Measurements from ENCODE around the gene PPFIA1. TPM values are rescaled to one million over a fixed set of nuclear protein-coding genes. Genes with fewer than 3 reads are reported as not detected.
A peak's percentile ranks its signal among the peaks of the same experiment; 100 is the strongest.

Gene PPFIA1
- total RNA-seq, 1 experiment from 2014 or later = 14.8 TPM

- DNase-seq (ENCODE audit: low spot score) = no peak
These were observed 144.0 kb downstream of the PPFIA1 start for GRCh38 chr11:70414341-70415100.

- DNase-seq (ENCODE audit: low spot score) = no peak
These were observed 144.7 kb downstream of the PPFIA1 start for GRCh38 chr11:70415191-70415590.

GRCh38 chr11:70415642-70416395 is 145.3 kb downstream of the PPFIA1 start:
- no peak for DNase-seq (ENCODE audit: low spot score)

GRCh38 chr11:70416881-70417280 is 146.4 kb downstream of the PPFIA1 start:
- DNase-seq (ENCODE audit: low spot score) = no peak

- DNase-seq (ENCODE audit: low spot score) = no peak
These were observed 147.6 kb downstream of the PPFIA1 start for GRCh38 chr11:70418130-70418529.

- DNase-seq (ENCODE audit: low spot score) = no peak
These were observed 149.0 kb downstream of the PPFIA1 start for GRCh38 chr11:70419307-70420007.

- DNase-seq (ENCODE audit: low spot score) = peak; percentile 47
These were observed 149.5 kb downstream of the PPFIA1 start for GRCh38 chr11:70420008-70420464.

GRCh38 chr11:70420496-70420895 is 150.0 kb downstream of the PPFIA1 start:
- DNase-seq (ENCODE audit: low spot score) = no peak

- no peak for DNase-seq (ENCODE audit: low spot score)
These were observed 150.6 kb downstream of the PPFIA1 start for GRCh38 chr11:70421123-70421522.

- no peak for DNase-seq (ENCODE audit: low spot score)
These were observed 152.4 kb downstream of the PPFIA1 start for GRCh38 chr11:70422692-70423522.

- peak; percentile 94 for DNase-seq (ENCODE audit: low spot score)
These were observed 153.3 kb downstream of the PPFIA1 start for GRCh38 chr11:70423523-70424505.

GRCh38 chr11:70424765-70425344 is 154.4 kb downstream of the PPFIA1 start:
- no peak for DNase-seq (ENCODE audit: low spot score)

- no peak for DNase-seq (ENCODE audit: low spot score)
These were observed 156.9 kb downstream of the PPFIA1 start for GRCh38 chr11:70427436-70427835.

- no peak for DNase-seq (ENCODE audit: low spot score)
These were observed 158.4 kb downstream of the PPFIA1 start for GRCh38 chr11:70428701-70429427.

GRCh38 chr11:70429428-70429705 is 158.9 kb downstream of the PPFIA1 start:
- DNase-seq (ENCODE audit: low spot score) = no peak

- no peak for DNase-seq (ENCODE audit: low spot score)
These were observed 159.4 kb downstream of the PPFIA1 start for GRCh38 chr11:70429724-70430521.

GRCh38 chr11:70430671-70431574 is 160.4 kb downstream of the PPFIA1 start:
- DNase-seq (ENCODE audit: low spot score) = no peak

- DNase-seq (ENCODE audit: low spot score) = no peak
These were observed 161.1 kb downstream of the PPFIA1 start for GRCh38 chr11:70431611-70432010.

All from H4 (cell line).